HFFc6 (cell line): Measurements from ENCODE around the gene CCND3. TPM values are rescaled to one million over a fixed set of nuclear protein-coding genes. Genes with fewer than 3 reads are reported as not detected.

Experiments
- DNase-seq: peaks from one replicate; pipeline ENCODE4 v3.0.0-alpha.2; 2018
- H3K27ac Mint-ChIP-seq: 2 replicates; pipeline ENCODE4 v1.8.0; 2020; ENCODE audit warnings: mild to moderate bottlenecking, mixed read lengths
- H3K27me3 Mint-ChIP-seq: 2 replicates; pipeline ENCODE4 v1.8.0; 2021; ENCODE audit warnings: mild to moderate bottlenecking, moderate library complexity, mixed read lengths; ENCODE audit not compliant: insufficient read depth
- H3K36me3 Mint-ChIP-seq: 2 replicates; pipeline ENCODE4 v1.8.0; 2021; ENCODE audit warnings: low read depth, mixed read lengths
- H3K4me1 Mint-ChIP-seq: 2 replicates; pipeline ENCODE4 v1.8.0; 2020; ENCODE audit warnings: low read depth, mixed read lengths
- H3K4me3 Mint-ChIP-seq: 2 replicates; pipeline ENCODE4 v1.8.0; 2020; ENCODE audit warnings: mild to moderate bottlenecking, moderate library complexity, mixed read lengths
- H3K9me3 Mint-ChIP-seq: 2 replicates; pipeline ENCODE4 v1.8.0; 2020; ENCODE audit warnings: mild to moderate bottlenecking, mixed read lengths
- CTCF ChIP-seq: fragments of 200-600 bp; sonication (generic); IDR thresholded peaks from 2 replicates; pipeline ENCODE4 v1.5.0; 2021; ENCODE audit warnings: antibody characterized with exemption, mild to moderate bottlenecking
- long read RNA-seq: library from polyadenylated mRNA; unstranded; transcript quantifications from one replicate; pipeline ENCODE4 v2.0.0, GENCODE V29; 2019
- total RNA-seq, 6 experiments: library from RNA; stranded (reverse); fragmentation: NEBNext Ultra II Directional; extraction: Animal tissue kit (Norgen Biotek cat#: 25700); gene quantifications; 2 replicates in 1 of 6; 3 replicates in 5 of 6; pipeline ENCODE4 v1.2.3, GENCODE V29; 2021

The CCND3 gene
- total RNA-seq: 10 to 100 TPM; 72.4 to 92.5 (median 82.7) TPM
- long read RNA-seq, transcript CCND3-203 (5 exons, 2,085 nt): major isoform, 154 of 180 reads
- long read RNA-seq, partial matches to known transcripts: 11 of 180 reads
- long read RNA-seq, other reads (novel, unspliced or antisense): 10 of 180 reads

- Mint-ChIP-seq H3K36me3 (peaks cover 3% of the 10 kb centered on the region), H3K4me1 (peaks cover 45% of the 10 kb centered on the region), H3K4me3 (peak within 1 kb of the TSS; percentile 94), H3K9me3 (no peaks in the 10 kb centered on the region), H3K27me3 (no peaks in the 10 kb centered on the region; the same call in 1 of the 2 replicates), H3K27ac (peak within 1 kb of the TSS; percentile 85)
- DNase-seq: peak; percentile 87
- TF ChIP-seq CTCF: no peak; the same call in 1 of the 2 replicates
Observed at GRCh38 chr6:41941280-41942066, at the start of gene CCND3. CCND3 (minus strand) TSS chr6:41941808; CDS start chr6:41941649, 159 bp downstream.

GRCh38 chr6:41986339-41986738, 44.7 kb upstream of the CCND3 start:
- H3K4me3 Mint-ChIP-seq: no peak overlapping the region
- no peaks in the 10 kb centered on the region for H3K9me3 Mint-ChIP-seq
- no peak for TF ChIP-seq CTCF
- no peaks in the 10 kb centered on the region for H3K36me3 Mint-ChIP-seq
- DNase-seq: no peak
- no peaks in the 10 kb centered on the region for H3K4me1 Mint-ChIP-seq
- H3K27ac Mint-ChIP-seq: no peak overlapping the region
- peaks cover 32% of the 10 kb centered on the region; the same call in 1 of the 2 replicates for H3K27me3 Mint-ChIP-seq

GRCh38 chr6:41984623-41985022, 43.0 kb upstream of the CCND3 start:
- TF ChIP-seq CTCF: no peak
- Mint-ChIP-seq H3K9me3 (no peaks in the 10 kb centered on the region), H3K27me3 (peaks cover 34% of the 10 kb centered on the region), H3K4me1 (no peaks in the 10 kb centered on the region), H3K4me3 (no peak overlapping the region), H3K36me3 (no peaks in the 10 kb centered on the region), H3K27ac (no peak overlapping the region)
- DNase-seq: no peak

GRCh38 chr6:41976794-41977484, 35.3 kb upstream of the CCND3 start:
- peaks cover 5% of the 10 kb centered on the region for H3K27me3 Mint-ChIP-seq
- no peak overlapping the region for H3K27ac Mint-ChIP-seq
- TF ChIP-seq CTCF: no peak
- H3K4me3 Mint-ChIP-seq: no peak overlapping the region
- H3K36me3 Mint-ChIP-seq: no peaks in the 10 kb centered on the region
- DNase-seq: peak; percentile 60
- peaks cover 17% of the 10 kb centered on the region for H3K4me1 Mint-ChIP-seq
- H3K9me3 Mint-ChIP-seq: no peaks in the 10 kb centered on the region

- no peaks in the 10 kb centered on the region for H3K9me3 Mint-ChIP-seq
- DNase-seq: no peak
- no peak overlapping the region for H3K27ac Mint-ChIP-seq
- H3K27me3 Mint-ChIP-seq: no peaks in the 10 kb centered on the region; the same call in 1 of the 2 replicates
- no peak for TF ChIP-seq CTCF
- no peak overlapping the region for H3K4me3 Mint-ChIP-seq
- H3K36me3 Mint-ChIP-seq: no peaks in the 10 kb centered on the region
- H3K4me1 Mint-ChIP-seq: peaks cover 24% of the 10 kb centered on the region
Observed at GRCh38 chr6:41975276-41975675, 33.7 kb upstream of the CCND3 start.
